GM21447 (cell line): ENCODE results near the gene HES5.

Experiments used
- ATAC-seq: cut with Tn5 transposase; IDR thresholded peaks from one replicate; pipeline ENCODE4 v1.9.1; 2021; ENCODE audit not compliant: unreplicated experiment

Gene HES5

GRCh38 chr1:2501820-2502119, 28.3 kb downstream of the HES5 start:
- no peak for ATAC-seq

GRCh38 chr1:2501041-2501819, 28.8 kb downstream of the HES5 start:
- no peak for ATAC-seq

GRCh38 chr1:2499986-2500596, 30.0 kb downstream of the HES5 start:
- ATAC-seq: no peak

- ATAC-seq: no peak
Observed at GRCh38 chr1:2499260-2499659, 30.8 kb downstream of the HES5 start.

- no peak for ATAC-seq
Observed at GRCh38 chr1:2498648-2499047, 31.4 kb downstream of the HES5 start.

- no peak for ATAC-seq
Observed at GRCh38 chr1:2497891-2498290, 32.2 kb downstream of the HES5 start.

GRCh38 chr1:2496746-2497145, 33.3 kb downstream of the HES5 start:
- ATAC-seq: no peak

- no peak for ATAC-seq
Observed at GRCh38 chr1:2496087-2496622, 33.9 kb downstream of the HES5 start.

- ATAC-seq: no peak
Observed at GRCh38 chr1:2495546-2495945, 34.5 kb downstream of the HES5 start.

- no peak for ATAC-seq
Observed at GRCh38 chr1:2495026-2495425, 35.0 kb downstream of the HES5 start.

GRCh38 chr1:2494323-2494693, 35.8 kb downstream of the HES5 start:
- ATAC-seq: no peak

- ATAC-seq: no peak
Observed at GRCh38 chr1:2493691-2494322, 36.3 kb downstream of the HES5 start.

GRCh38 chr1:2493218-2493617, 36.8 kb downstream of the HES5 start:
- no peak for ATAC-seq

GRCh38 chr1:2492091-2492490, 38.0 kb downstream of the HES5 start:
- ATAC-seq: no peak

- ATAC-seq: no peak
Observed at GRCh38 chr1:2489615-2490014, 40.4 kb downstream of the HES5 start.

- ATAC-seq: no peak
Observed at GRCh38 chr1:2488688-2489087, 41.4 kb downstream of the HES5 start.

- no peak for ATAC-seq
Observed at GRCh38 chr1:2486558-2486957, 43.5 kb downstream of the HES5 start.

- ATAC-seq: no peak
Observed at GRCh38 chr1:2486041-2486440, 44.0 kb downstream of the HES5 start.

GRCh38 chr1:2483970-2484369, 46.1 kb downstream of the HES5 start:
- ATAC-seq: no peak

- no peak for ATAC-seq
Observed at GRCh38 chr1:2483026-2483425, 47.0 kb downstream of the HES5 start.

GRCh38 chr1:2482588-2482987, 47.5 kb downstream of the HES5 start:
- ATAC-seq: no peak

- ATAC-seq: no peak
Observed at GRCh38 chr1:2481885-2482284, 48.2 kb downstream of the HES5 start.
